ENCODE data around the gene PRTG. TPM values are rescaled to one million over a fixed set of nuclear protein-coding genes. Genes with fewer than 3 reads are reported as not detected.

PRTG gene
- polyA plus RNA-seq, 1 of the 3 experiments (the other 2 are of a cell fraction): 3.0 TPM

- POLR2A ChIA-PET: no interaction called here
- no peak overlapping the region for H3K4me3 ChIP-seq (ENCODE audit: low read depth in 2 of 2, low read length in 1 of 2)
- H3K4me1 ChIP-seq (ENCODE audit: control insufficient read depth in 1 of 2, insufficient read depth in 2 of 2, low read depth in 1 of 2, low read length in 1 of 2): 0 out of 4 replicates have a peak, but pooled peaks cover 0 to 7% of the 10 kb centered on the region in 2 experiments
- H3K27ac ChIP-seq (ENCODE audit: low read depth in 2 of 2, low read length in 1 of 2): peak overlapping the region; percentile 23 to 51; a peak in 3 of 4 replicates
- H4K20me1 ChIP-seq (ENCODE audit: insufficient read depth): no peaks in the 10 kb centered on the region
- no peak for DNase-seq
- H3K79me2 ChIP-seq (ENCODE audit: insufficient read depth): no peaks in the 10 kb centered on the region
- CTCF ChIA-PET: interaction anchor here (1.0 to 1.3 kb wide), 3 partner anchors 14 to 109 kb away, joined by 3 to 6 read pairs (median 4); no protein-coding TSS in a partner anchor
- no peaks in the 10 kb centered on the region for H3K27me3 ChIP-seq (ENCODE audit: insufficient read depth)
- H3K36me3 ChIP-seq (replicated peaks in 1 of 2; ENCODE audit: control insufficient read depth in 1 of 2, insufficient read depth in 2 of 2, low read length in 1 of 2): peaks cover 5 to 14% of the 10 kb centered on the region in 2 experiments
- peaks cover 12% of the 10 kb centered on the region for H3F3A ChIP-seq (replicated peaks; ENCODE audit: insufficient read depth)
- WGBS (ENCODE audit: low lambda C conversion rate): 45% methylated on average over 7 of the region's 7 CpGs
- H3K9me2 ChIP-seq: no peaks in the 10 kb centered on the region
- peak overlapping the region; percentile 58; the same call in 1 of the 2 replicates for H2AFZ ChIP-seq (ENCODE audit: low read depth)
- H3K9me3 ChIP-seq: no peaks in the 10 kb centered on the region
- peak overlapping the region; percentile 58; the same call in 1 of the 2 replicates for H3K4me2 ChIP-seq
- no peak overlapping the region for H3K9ac ChIP-seq
- TF ChIP-seq GABPA (IDR thresholded peaks at IDR 0.05; ENCODE audit: low read depth) (no peak), GATA2 (CRISPR knock-in tag; IDR thresholded peaks at IDR 0.05) (no peak), SMC3 (IDR thresholded peaks at IDR 0.05; ENCODE audit: low read depth, low read length) (no peak), FOXM1 (IDR thresholded peaks at IDR 0.05; ENCODE audit: low read depth) (no peak), FOSL2 (IDR thresholded peaks at IDR 0.05; ENCODE audit: borderline replicate concordance, low read depth) (peak; percentile 75; the same call in 1 of the 2 replicates), MAX (IDR thresholded peaks at IDR 0.05; ENCODE audit: low read depth) (peak; percentile 52; the same call in 1 of the 2 replicates), MEF2A (IDR thresholded peaks at IDR 0.05; ENCODE audit: borderline replicate concordance, low read depth) (no peak), TAF1 (IDR thresholded peaks at IDR 0.05; ENCODE audit: borderline replicate concordance, low read depth, low read length) (no peak), CTCF (IDR thresholded peaks at IDR 0.05) (peak; percentile 32), FOXJ3 (CRISPR knock-in tag; IDR thresholded peaks at IDR 0.05) (no peak), USF1 (IDR thresholded peaks at IDR 0.05; ENCODE audit: borderline replicate concordance, low read depth) (peak; percentile 21; the same call in 1 of the 2 replicates), NRF1 (IDR thresholded peaks at IDR 0.05; ENCODE audit: low read depth, low read length) (no peak), TEAD4 (IDR thresholded peaks at IDR 0.05; ENCODE audit: borderline replicate concordance, insufficient read depth) (no peak), MXI1 (IDR thresholded peaks at IDR 0.05; ENCODE audit: low read depth, low read length) (no peak), JUND (IDR thresholded peaks at IDR 0.05) (peak; percentile 55), IRF3 (IDR thresholded peaks at IDR 0.05; ENCODE audit: low read depth, low read length) (no peak), POLR2AphosphoS5 (IDR thresholded peaks at IDR 0.05; ENCODE audit: low read depth, low read length) (no peak), REST (IDR thresholded peaks at IDR 0.05; ENCODE audit: low read depth, low read length) (no peak), CHD2 (IDR thresholded peaks at IDR 0.05; ENCODE audit: low read length, partially characterized antibody) (no peak), NFIC (IDR thresholded peaks at IDR 0.05; ENCODE audit: borderline replicate concordance) (no peak), ZBTB33 (IDR thresholded peaks at IDR 0.05; ENCODE audit: borderline replicate concordance, low read depth) (no peak), SIN3A (IDR thresholded peaks at IDR 0.05; ENCODE audit: borderline replicate concordance, low read depth, low read length) (no peak), EZH2phosphoT487 (IDR thresholded peaks at IDR 0.05; ENCODE audit: borderline replicate concordance, low read depth) (no peak)
Measured at GRCh38 chr15:55627730-55628368, 115.1 kb downstream of the PRTG start.

All from SK-N-SH (cell line).